ENCODE results near the gene NMU. TPM values are rescaled to one million over a fixed set of nuclear protein-coding genes. Genes with fewer than 3 reads are reported as not detected.
A peak's percentile ranks its signal among the peaks of the same experiment; 100 is the strongest.

Gene NMU
- total and polyA plus RNA-seq, 9 of the 15 experiments (the other 6 are each of a cell fraction or from before 2014, with no cell fraction given): 73.8 to 846 (median 599) TPM

GRCh38 chr4:55618546-55619143 is 17.5 kb downstream of the NMU start (continued):
- TF ChIP-seq ARID2 (IDR thresholded peaks at IDR 0.05) (0 out of 2 replicates have a peak, but pooled peaks have one; percentile 8), CHAMP1 (IDR thresholded peaks at IDR 0.05) (peak; percentile 46; the same call in 1 of the 2 replicates), MTA3 (IDR thresholded peaks at IDR 0.05; ENCODE audit: borderline replicate concordance) (no peak), ARNT (IDR thresholded peaks at IDR 0.05) (peak; percentile 27 to 68; a peak in 1 of 4 replicates), BCL6 (CRISPR knock-in tag; IDR thresholded peaks at IDR 0.05) (no peak), RFX1 (IDR thresholded peaks at IDR 0.05) (0 out of 2 replicates have a peak, but pooled peaks have one; percentile 7), CLOCK (CRISPR knock-in tag; IDR thresholded peaks at IDR 0.05; ENCODE audit: borderline replicate concordance) (no peak), MAZ (CRISPR knock-in tag; conservative IDR thresholded peaks at IDR 0.05 in 1 of 2, IDR thresholded peaks at IDR 0.05 in 1 of 2) (no peak), ZC3H8 (IDR thresholded peaks at IDR 0.05) (no peak), U2AF1 (optimal IDR thresholded peaks at IDR 0.05; ENCODE audit: low read depth, low read length) (no peak), ZBTB40 (IDR thresholded peaks at IDR 0.05) (0 out of 2 replicates have a peak, but pooled peaks have one; percentile 22), ZBTB40 (CRISPR knock-in tag; IDR thresholded peaks at IDR 0.05) (no peak), SUPT5H (IDR thresholded peaks at IDR 0.05) (peak; percentile 36; the same call in 1 of the 2 replicates), SREBF2 (CRISPR knock-in tag; IDR thresholded peaks at IDR 0.05) (no peak)
- TF ChIP-seq, protein P1, sequence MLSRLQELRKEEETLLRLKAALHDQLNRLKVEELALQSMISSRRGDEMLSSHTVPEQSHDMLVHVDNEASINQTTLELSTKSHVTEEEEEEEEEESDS (CRISPR knock-in tag; IDR thresholded peaks at IDR 0.05): no peak

Measured in K562 (cell line).